PC-3 (cell line): ENCODE data around the gene SLX1A.
"Not testable (repeated sequence)": the region's sequence is repeated elsewhere in the genome, so short reads cannot be mapped to it uniquely, and the experiment has no call there.

Experiments used
- EZH2 ChIP-seq: fragments of 300-600 bp; sonication (generic); IDR thresholded peaks from one replicate; pipeline ENCODE4 v1.6.1; 2017; ENCODE audit warnings: antibody characterized with exemption, mild to moderate bottlenecking, low read length; ENCODE audit not compliant: unreplicated experiment
- EZH2phosphoT487 ChIP-seq: fragments of 300-600 bp; sonication (generic); IDR thresholded peaks from 2 replicates; pipeline ENCODE4 v1.6.1; 2018; ENCODE audit warnings: mild to moderate bottlenecking, antibody characterized with exemption, low read length, borderline replicate concordance
- TF ChIP-seq, protein P1 (sequence below): fragments of 300-600 bp; sonication (generic); conservative IDR thresholded peaks from 2 replicates; pipeline ENCODE4 v1.5.1; 2017; ENCODE audit warnings: antibody characterized with exemption, low read depth, mild to moderate bottlenecking, low read length

- TF ChIP-seq, protein P1, sequence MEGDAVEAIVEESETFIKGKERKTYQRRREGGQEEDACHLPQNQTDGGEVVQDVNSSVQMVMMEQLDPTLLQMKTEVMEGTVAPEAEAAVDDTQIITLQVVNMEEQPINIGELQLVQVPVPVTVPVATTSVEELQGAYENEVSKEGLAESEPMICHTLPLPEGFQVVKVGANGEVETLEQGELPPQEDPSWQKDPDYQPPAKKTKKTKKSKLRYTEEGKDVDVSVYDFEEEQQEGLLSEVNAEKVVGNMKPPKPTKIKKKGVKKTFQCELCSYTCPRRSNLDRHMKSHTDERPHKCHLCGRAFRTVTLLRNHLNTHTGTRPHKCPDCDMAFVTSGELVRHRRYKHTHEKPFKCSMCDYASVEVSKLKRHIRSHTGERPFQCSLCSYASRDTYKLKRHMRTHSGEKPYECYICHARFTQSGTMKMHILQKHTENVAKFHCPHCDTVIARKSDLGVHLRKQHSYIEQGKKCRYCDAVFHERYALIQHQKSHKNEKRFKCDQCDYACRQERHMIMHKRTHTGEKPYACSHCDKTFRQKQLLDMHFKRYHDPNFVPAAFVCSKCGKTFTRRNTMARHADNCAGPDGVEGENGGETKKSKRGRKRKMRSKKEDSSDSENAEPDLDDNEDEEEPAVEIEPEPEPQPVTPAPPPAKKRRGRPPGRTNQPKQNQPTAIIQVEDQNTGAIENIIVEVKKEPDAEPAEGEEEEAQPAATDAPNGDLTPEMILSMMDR: not testable (repeated sequence)
- not testable (repeated sequence) for TF ChIP-seq EZH2, EZH2phosphoT487
Observed at GRCh38 chr16:30169416-30169815, 24.3 kb upstream of the SLX1A start.
